ENCODE measurements around the gene PRDM15.

DNA sequence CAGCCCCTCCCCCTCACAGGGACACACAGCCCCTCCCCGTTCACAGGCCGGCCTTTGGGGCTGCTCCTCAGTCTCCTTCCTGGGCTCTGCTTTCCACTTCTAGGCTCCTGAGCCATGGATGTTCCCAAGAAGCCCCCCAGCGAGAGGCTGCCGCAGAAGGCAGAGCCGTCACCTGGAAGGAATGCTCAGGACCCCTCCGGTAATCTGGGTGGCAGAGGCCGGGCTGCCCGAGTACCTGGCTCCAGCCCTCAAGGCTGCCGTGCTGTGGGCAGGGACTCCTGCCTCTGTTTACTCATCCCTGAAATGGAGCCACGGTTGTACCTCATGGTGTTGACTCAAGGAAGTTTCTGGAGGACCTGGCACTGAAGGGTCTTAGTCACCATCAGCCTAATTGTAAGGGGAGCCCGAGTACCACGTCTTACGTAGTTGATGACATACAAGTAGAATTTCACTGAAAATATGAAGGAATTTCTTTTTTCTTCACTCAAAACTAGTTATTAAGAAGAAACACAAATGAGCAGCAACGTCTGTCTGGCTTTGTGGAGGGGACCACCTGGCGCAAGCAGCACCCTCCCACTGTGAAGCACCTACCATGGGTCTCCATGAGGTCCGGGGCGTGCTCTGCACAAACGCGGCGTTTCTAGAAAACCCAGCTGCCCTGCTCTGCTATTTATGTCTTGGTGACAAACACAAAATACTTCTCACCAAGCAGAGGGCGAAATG lies 33.7 kb downstream of the PRDM15 start:
- no peak for TF ChIP-seq CTCF (optimal IDR thresholded peaks at IDR 0.05 in 1 of 3, IDR thresholded peaks at IDR 0.05 in 1 of 3, conservative IDR thresholded peaks at IDR 0.05 in 1 of 3; ENCODE audit: extremely low read depth in 1 of 3, insufficient read depth in 2 of 3, low read length in 3 of 3)
- no peak for TF ChIP-seq EZH2 (IDR thresholded peaks at IDR 0.05; ENCODE audit: low read length)
